GM12873 (cell line): ENCODE data around the gene TEX48.

Experiments
- CTCF ChIP-seq: IDR thresholded peaks from 2 replicates; pipeline ENCODE4 v1.5.1; 2012; ENCODE audit warnings: low read depth, mild to moderate bottlenecking, moderate library complexity, low read length, control low read depth; ENCODE audit not compliant: insufficient read depth; ENCODE audit errors: missing control alignments

TEX48 gene

GRCh38 chr9:114693248-114693855 lies 11.4 kb upstream of the TEX48 start:
- TF ChIP-seq CTCF = no peak

- no peak for TF ChIP-seq CTCF
These were observed 9.9 kb upstream of the TEX48 start for GRCh38 chr9:114691956-114692295.

GRCh38 chr9:114691046-114691955 lies 9.3 kb upstream of the TEX48 start:
- no peak for TF ChIP-seq CTCF

GRCh38 chr9:114690308-114690707 lies 8.3 kb upstream of the TEX48 start:
- no peak for TF ChIP-seq CTCF

- TF ChIP-seq CTCF = no peak
These were observed 7.8 kb upstream of the TEX48 start for GRCh38 chr9:114689813-114690212.

GRCh38 chr9:114688909-114689610 lies 7.1 kb upstream of the TEX48 start:
- TF ChIP-seq CTCF = no peak

GRCh38 chr9:114688379-114688778 lies 6.4 kb upstream of the TEX48 start:
- no peak for TF ChIP-seq CTCF
